ENCODE data around the gene GTF3C1.

The GTF3C1 gene

DNA sequence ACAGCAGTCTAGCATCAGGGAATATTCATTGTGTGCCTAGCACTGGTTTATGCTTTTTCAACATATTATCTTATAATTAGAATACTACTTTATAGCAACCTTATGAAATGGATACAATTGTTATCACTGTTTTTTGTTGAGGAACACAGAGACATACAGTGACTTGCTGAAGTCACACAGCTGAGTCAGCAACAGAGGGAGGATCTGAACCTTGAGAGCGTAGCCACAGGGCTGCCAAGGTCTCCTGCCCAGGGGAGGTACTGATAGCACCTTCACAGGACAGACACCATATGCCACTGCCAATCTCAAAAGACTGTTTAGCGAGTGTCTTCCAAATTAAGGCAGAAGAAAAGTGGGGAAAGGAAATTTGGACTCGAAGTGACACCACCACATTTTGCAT lies 63.0 kb downstream of the GTF3C1 start:
- DNase-seq (ENCODE audit: low read depth) = no peak

DNA sequence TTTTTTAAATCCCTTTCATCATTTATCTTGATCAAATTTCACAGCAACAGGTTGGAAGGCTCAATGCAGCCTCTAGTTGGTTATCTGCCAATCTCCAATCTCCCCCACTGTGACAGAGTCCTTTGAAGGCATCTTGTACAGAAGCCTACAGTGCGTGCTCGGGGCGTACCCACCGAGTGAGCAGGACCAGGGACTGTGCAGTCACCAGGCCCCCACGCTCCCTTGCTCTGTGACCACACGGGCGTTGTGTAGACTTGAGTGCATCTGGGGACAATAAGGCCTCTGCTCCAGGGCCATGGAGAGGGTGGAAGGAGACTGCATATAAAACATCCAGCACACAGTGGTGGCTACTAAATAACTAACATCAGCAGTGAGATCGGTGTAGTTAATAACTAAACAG lies 63.4 kb downstream of the GTF3C1 start:
- no peak for DNase-seq (ENCODE audit: low read depth)

DNA sequence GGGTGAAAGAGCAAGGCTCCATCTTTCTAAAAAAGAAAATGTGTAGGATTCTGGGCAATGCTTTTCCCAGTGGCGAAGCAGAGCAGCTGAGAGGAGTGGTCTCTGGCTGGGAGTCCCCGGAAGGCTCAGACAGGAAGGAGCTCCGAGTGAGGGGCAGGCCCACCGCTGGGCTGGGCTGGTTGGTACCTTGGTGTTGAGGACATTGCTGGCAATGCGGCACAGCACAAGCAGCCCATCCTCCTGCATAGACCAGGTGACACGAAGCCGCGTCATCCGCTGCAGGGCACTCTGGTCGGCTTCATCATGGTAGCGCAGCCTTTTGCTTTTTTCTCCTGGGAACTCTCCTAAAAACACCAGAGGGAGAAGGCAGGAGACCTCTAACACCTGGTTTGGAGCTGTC lies 63.9 kb downstream of the GTF3C1 start:
- DNase-seq (ENCODE audit: low read depth) = no peak

DNA sequence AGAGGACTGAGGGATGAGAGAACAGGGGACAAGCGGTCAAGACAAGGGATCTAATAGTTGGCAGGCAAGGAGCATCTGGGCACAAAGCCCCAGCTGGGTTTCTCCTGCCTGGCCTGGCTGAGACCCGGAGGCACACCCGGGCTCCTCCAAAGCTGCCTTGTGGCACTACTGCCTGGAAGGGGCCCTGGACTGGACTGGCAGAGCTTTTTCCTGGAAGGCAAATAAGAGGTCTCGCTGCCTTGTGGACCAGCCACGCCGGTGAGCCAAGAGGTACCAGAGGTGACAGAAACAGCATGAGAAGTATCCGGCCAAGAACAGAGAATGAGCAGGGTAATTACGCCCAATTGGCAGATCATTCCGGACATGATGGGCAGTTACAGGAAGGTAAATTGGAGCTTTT lies 64.6 kb downstream of the GTF3C1 start:
- no peak for DNase-seq (ENCODE audit: low read depth)

DNA sequence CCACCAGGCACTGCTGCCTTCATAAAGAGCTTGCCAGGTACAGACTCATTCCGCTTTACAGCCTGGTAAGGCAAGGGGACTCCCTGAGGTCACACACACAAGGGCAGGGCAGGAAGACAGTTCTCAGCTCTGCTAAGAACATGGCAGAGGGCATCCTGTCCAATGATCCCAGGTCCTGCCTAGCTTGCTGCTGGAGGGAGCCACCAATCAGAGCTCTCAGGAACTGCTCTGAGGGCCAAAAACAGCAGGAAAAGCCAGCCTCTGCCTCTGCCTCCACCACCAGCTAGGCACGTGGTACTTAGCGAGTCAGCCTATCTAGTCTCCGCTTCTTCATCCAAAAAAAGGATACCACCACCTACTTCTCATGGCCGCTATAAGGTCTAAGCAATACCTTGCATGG lies 66.1 kb downstream of the GTF3C1 start:
- no peak for DNase-seq (ENCODE audit: low read depth)

DNA sequence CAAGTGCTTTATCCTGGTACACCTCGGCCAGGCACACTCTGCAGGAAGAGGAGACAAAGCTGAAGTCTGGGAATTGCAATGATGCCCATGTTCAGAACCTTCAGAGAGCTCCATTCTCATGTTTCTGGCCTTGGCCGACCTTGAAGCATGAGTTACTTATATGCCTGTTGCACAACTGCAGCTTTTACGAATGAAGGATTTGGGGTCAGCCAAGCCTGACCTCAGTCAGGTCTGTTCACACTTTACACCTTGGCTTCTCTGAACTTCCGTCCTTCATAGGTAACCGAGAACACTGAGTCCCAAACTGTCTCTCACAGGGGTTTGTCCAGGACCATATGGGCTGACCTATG lies 66.7 kb downstream of the GTF3C1 start:
- no peak for DNase-seq (ENCODE audit: low read depth)

DNA sequence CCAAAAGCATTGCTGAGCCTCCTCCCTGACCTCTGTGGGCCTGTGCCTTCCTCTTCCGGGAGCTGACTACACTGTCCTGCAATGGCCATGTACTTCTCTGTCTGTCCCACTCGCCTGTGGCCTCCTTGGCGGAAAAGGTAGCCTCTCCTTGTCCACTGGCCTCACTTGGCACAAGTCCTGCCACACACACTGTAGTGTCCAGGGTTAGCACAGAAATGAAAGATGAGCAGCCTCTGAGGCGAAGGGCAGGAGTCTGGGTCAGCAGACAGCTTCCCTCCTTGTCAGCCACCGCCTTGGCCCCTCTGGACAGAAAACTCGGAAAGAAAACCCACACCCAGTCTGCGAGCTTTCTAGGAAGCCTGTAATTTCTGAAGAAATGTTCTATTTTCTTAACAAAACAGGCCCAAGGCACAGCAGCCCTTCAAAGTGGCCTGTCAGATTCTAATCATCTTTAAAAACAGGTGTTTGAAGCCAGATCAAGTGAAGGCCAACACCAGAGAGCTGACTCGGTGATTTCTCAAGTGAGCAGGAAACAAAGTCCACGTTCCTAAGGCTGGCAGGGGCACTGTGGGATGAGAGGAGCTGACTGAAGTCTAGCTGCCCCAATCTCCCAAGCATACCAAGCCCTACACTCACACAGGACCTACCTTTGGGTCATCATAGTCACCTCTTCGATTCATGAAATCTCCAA lies 67.2 kb downstream of the GTF3C1 start:
- no peak for DNase-seq (ENCODE audit: low read depth)

DNA sequence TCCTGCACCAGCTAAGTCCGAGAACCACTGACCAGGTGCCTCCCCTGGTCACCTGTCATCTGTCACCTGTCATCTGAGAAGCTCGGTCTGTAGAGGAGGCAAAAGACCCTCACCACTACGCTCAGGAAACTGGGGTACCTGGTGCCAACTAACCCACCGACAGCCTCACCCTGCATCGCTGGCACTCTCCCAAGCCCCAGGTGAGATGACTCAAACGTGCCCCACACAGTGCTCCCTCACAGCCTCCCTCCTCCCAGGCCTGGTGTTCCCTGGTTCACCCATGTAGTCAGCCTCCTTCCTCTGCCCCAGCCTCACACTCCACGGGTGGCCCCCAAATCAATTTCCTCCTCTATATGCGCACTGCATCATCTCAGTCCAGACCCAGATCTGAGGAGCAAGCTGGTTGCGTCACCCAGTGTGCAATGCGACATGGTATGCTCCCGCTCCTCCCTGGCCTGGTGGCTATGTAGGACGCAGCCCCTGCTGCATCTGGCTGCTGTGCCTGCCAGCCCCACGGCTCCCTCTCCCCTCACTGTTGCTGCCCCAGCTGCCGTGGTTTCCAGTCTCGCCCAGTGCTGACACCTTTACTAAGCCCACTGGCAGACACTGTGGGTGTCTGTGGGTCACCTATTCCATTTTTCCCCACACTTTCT lies 68.3 kb downstream of the GTF3C1 start:
- no peak for DNase-seq (ENCODE audit: low read depth)

DNA sequence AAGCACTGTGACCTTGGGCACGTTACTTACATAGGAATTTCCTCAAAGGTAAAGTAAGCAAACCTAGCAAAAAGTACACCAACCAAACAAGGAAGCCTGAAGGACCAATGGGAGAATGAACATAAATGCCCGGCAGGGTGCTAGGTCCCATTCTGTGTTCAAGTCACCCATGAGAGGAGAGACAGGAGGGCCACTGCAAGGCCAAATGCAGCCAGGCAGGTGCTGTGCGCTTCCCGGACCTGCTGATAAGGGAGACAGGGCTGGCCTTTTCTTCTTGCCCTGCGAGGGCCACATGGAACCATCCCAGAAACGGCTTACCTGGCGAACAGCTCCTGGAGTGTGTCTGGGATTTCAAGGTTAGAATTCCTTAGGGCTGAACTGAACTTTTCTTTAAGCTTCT lies 69.0 kb downstream of the GTF3C1 start:
- no peak for DNase-seq (ENCODE audit: low read depth)

DNA sequence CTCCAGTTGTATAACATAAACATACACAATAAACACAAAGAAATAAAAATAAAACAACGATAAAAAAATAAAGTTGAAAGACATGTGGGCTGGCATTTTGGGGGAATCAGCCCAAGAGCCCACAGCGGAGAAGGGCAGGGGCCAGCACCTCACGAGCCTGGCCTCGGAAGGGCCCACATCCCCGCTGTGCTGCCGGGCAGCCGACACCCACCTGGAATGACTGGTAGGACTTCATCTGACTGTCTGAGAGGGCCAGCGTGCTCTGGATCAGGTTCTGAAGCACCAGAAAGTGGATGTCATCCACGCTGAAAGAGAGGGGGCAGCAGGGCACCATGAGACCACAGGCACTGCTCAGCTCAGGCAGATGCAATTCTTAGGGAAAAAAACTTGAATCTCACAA lies 73.5 kb downstream of the GTF3C1 start:
- DNase-seq (ENCODE audit: low read depth) = no peak

DNA sequence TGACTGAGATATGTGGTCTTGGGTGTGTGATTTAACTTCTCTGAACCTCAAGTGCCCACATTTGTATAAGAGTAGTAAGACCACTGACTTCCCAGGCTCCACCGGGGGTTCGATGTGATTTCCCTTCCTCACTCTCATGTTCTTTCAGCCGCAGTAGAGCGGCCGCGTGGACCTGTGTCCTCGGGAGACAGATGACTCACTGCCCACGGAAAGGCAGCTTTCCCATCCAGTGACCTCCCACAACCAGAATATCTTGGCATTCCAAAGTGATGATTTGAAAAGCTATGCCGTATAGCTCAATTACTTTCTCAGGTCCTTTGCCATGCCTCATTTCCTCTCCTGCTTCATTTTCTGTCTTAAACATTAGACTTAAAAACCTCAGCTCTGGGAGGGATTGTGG lies 74.2 kb downstream of the GTF3C1 start:
- no peak for DNase-seq (ENCODE audit: low read depth)

DNA sequence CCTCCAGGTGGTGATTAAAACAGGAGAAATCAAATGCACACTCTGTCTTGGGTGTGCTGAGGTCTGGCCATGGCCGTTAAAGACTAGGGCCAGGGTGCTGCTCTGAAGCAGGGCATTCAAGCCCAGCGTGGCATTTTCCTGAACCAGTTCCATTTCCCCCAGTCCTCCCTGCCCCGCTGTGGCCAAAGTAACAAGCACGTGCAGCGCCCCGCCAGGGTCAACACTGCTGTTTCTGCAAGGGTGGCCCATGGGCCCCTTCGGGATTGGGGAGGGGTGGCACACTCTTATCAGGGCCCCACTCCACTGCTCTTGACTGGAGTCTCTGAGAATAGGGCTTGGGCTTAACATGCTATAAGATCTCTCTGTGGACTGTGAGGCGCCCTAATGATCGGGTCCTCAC lies 74.8 kb downstream of the GTF3C1 start:
- no peak for DNase-seq (ENCODE audit: low read depth)

DNA sequence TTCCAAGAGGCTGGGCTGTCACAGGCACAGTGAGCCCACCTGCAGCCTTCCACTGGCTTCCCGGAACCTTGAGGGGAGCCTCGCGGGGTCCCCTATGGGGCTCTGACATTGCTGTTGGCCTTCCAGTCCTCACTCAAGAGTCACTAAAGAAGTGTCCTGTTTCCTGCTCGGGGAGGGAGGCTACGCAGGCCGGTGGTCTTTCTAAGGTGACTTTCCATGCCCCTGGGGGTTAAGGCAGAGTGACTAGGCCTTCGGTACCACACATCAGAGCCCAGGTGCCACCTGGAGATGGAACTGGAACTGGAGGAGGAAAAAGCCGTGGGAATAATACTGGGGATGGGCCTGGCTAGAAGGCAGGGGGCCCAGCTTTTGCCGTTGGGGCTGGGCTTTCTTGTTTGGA lies 75.7 kb downstream of the GTF3C1 start:
- DNase-seq (ENCODE audit: low read depth) = no peak

DNA sequence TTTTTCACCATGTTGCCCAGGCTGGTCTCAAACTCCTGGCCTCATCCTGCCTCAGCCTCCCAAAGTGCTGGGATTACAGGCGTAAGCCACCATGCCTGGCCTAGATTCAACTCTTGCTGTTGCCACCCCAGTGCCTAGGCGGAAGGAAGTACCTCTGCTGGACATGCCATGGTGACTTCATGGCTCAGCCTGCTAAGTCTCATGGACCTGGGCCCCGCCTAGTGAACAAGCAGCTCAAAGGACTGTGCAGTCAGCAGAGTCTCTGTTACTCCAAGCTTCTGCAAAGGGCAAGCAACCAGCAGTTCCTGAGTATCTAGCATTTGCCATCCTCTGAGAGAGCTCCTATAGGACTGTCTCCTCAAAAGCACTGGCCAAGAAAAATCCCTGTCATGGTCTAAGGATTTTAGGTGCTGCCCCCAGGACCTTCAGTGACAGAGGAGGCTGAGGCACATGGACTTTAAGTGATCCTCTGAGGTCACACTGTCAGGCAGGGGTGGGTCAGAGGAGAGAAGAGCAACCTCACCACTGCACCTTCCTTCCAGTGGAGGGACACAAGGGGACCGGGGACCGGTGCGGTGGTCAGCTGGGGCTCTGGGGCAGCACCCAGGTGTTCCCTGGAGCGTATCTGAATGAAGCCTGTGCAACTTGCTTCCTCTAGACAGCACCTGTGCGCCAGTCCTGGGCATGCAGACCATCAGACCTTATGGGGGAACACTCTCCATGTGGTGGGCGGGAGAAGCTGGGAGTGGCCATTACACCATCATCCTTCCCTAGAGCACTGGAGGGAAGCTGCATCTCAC lies 76.4 kb downstream of the GTF3C1 start:
- DNase-seq (ENCODE audit: low read depth) = no peak

DNA sequence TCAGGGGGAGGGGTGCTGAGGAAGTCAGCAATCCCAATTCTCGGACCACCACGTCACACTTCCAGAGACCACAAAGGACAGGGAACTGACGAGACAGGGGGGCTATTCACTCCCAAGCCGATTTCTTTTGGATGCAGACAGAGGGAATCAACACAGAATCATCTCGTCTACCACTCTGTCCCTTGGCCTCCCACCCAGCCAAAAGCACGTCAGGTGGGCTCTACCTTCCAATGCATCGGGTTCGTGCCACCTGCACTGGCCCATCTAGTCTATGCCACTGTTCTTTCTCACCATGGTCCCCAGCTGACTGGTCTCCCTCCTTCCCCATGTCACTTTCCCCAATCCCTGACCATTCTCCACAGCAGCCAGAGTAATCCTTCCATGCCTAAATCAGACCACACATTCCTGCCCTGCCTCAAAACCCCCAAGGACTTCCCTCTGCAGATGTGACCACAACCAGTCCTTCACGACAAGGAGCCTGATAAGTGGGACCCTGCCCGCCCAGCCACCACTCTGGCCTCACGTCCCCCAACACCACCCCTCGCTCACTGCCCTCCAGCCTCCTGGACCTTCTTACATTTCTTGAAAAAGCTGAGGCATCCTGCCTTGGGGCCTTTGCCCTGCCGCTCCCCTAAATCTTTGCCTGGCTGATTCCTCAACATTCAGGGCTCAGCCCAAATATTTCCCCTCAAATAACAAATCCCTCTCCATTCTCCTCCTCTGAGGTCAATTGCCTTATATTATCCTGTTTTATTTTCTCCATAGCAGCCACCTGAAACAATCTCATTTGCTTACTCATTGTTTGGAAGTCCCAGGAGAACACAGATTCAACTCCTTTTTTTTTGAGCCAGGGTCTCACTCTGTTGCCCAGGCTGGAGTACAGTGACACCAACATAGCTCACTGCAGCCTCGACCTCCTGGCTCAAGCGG lies 77.4 kb downstream of the GTF3C1 start:
- DNase-seq (ENCODE audit: low read depth) = no peak

DNA sequence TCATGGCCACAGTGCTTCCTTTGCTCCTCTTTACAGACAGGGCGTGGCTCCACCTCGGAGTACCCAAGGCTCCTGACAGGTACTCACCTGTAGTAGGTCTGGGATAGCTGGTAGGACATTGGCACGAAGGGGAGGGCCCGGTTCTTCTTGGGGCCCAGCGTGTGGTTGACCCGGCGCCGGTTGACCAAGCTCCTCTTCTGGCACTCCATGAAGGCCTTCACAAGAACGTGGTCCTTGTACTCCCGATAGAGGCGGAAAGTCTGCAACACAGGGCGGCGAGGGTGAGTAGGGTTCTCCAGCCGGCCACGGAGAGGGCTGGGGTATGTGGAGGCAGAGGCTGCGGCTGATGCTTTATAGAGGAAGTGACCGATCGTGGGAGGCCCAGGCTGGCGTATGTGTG lies 78.1 kb downstream of the GTF3C1 start:
- no peak for DNase-seq (ENCODE audit: low read depth)

DNA sequence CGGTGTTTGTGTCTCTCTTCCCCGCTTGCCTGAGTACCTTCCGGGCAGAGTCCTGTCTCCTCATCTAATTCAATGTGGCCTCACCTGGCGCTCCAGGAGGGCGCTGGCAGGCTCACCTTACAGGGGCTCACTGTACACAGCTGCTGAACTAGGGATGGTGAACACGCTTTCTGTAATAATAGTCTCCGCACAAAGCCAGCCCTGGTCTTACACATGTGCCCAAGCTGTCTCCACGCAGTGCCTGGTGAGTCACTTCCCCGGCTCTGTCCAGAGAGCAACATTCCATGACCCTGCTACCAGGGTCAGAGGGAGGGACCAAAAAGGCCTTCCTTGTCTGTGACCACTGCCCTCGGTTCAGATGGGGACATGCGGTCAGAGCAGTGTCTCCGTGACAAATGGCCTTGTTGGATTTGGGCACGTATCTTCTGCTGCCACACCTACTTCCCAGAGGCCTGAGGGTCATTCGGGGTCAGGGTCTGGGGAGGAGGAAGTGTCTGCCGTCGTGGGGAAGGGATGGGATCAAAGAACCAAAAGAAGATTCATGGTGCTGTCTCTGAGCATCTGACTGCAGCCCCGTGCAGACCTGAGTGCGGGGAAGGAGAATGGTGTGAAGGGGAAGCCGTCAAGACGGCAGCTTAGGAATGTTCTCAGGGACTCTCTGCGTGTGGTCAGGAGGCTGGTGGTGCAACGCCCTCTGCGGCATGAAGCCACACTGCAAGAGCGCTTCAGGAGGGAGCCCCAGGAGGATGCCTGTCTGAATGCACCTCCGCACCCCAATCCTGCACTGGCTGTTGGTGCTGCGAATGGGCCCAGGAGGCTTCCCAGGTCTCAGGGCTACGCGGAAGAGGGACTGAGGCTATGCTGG lies 78.9 kb downstream of the GTF3C1 start:
- no peak for DNase-seq (ENCODE audit: low read depth)

DNA sequence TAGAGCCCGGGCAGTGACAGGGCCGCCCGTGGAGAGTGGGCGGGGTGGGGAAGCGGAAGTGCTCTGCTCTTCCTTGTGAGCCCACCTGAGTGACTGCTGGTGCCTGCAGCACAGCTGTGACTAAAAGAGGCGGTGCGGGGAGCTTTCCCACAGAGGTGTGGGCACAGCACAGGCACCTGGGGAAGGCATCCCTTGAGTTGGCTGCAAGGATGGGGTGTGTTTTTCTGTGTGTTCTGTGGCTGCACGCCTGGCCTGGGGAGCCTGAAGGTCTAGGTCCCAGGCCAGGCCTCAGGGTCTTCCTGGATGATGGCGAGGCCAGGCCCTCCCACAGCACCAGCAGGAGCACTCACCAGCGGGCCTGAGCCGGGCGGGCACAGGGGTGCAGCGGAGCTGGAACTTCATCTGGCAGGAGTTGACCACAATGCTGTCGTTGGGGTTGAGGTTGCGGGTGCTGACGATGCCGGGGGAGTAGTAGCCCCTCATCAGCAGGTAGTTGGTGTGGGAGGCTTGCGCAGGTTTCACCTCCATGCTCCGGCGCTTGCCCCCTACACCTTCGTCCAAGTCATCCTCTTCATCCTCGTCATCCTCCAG lies 80.7 kb downstream of the GTF3C1 start:
- DNase-seq (ENCODE audit: low read depth) = no peak

DNA sequence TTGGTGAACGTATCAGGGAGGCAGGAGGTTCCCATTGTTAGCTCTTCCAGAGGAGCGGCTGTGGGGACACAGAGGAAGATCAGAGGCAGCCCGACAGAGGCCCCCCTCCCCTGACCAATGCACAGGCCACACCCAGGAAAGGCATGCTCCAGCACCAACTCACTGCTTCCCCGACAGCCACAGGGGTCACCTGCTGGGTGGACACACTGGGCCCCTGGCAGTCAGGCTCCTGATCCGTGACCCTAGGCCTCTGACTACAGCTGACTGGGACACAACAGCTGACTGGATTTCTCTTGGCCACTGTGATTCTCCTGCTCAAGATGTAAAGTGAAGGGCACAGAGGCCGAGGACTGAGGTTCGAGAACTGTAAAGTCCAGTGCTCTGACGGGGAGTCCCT lies 84.2 kb downstream of the GTF3C1 start:
- no peak for DNase-seq (ENCODE audit: low read depth)

DNA sequence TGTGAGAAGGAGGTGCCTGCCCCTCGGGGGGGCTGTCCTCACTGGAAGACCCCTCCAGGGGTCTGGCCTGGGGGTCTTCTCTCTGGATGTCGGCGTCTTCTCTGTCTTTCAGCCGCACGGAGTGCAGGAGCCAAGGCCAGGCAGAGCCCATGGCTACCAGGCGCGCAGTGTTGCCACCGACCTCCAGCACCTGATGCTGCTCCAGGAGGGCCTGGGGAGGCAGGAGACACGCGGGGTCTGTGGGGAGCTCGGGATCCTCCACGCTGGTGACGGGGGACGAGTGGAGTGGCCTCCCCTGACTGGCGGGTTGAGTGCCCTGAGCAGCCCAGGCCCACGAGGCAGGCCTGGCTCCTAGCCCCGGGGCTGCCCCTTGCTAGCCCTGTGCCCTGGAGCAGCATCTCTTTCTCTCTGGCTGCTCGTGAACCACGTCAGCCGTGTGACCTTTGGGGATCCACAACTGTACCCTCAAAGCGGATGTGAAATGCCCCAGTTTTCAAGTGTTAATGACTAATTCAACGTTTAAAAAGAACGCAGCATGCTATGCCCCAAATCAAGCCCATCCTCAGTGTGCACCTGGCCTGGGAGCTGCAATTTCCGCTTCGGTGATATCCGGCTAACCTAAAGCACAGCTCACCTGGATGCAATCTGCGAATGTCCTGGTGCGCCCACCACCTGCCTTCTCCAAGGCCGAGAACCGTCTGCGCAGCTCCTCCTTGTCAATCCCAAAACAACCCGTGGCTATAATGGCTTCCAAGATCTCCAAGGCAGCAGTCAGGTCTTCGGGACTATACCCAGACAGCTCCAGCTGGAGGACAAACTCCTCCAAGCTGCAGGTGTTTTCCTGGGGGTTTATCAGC lies 84.9 kb downstream of the GTF3C1 start:
- DNase-seq (ENCODE audit: low read depth) = no peak

All from CMK (cell line).